HG03469 (cell line): ENCODE results near the gene SORBS2.

Source experiments
- ATAC-seq: cut with Tn5 transposase; IDR thresholded peaks from one replicate; pipeline ENCODE4 v1.9.1; 2021; ENCODE audit warnings: mild to moderate bottlenecking, moderate library complexity, moderate number of reproducible peaks; ENCODE audit not compliant: unreplicated experiment

The SORBS2 gene

DNA sequence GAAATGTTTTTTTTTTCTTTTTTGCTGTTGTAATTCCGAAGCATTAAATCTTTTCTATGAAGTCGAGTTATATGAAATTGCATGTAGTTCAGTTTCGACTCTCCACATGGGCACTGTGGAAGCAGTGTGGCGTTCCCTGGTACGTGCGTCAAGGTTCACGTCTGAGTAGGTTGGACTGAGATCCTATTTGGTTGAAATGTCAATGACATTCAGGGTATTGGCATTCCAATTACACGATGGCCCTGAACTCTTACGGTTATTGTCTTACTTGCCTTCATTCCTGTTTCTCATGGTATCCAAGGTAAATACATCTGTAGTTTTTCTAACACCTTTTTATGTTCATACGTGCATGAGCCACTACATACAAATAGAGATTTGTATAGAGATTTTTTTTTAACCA lies 128.8 kb downstream of the SORBS2 start:
- no peak for ATAC-seq

GRCh38 chr4:185682236-185682635 lies 129.8 kb downstream of the SORBS2 start:
- no peak for ATAC-seq

DNA sequence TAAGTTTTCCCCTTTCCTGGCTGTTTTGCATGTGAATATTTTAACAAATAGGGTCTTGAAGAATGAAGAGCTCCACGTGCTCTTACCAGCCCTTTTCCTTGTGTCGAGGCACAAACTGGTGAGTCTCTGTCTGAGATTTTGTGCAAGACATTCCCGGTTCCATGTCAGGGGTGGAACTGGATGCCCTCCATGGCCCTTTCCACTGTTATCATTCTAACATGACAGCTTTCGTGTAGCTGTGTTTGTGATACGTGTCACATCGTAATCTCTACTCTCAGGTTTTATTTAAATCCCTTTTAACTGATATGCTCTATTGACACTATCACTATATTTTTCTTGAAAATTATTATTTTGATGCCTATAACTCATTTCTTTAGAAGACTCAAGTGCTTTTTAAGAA lies 130.4 kb downstream of the SORBS2 start:
- ATAC-seq: no peak

DNA sequence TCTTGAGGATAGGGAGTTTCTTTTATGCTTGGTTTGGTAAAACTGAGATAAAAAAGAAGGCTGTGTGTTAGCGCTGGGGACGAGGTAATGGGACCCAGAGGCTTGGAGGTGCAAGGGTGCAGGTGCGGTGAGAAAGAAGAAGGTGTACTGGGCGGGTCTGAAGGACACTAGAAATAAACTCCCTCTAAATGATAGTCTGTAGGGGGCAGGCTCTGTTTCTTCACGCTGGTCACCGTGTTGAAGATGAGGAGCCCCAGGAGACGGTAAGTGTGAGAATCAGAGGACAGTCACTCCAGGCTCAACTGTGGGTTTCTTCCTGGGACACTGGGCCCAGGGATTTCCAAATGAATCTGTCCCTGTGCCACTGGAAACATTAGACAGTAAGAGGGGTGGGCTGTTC lies 131.4 kb downstream of the SORBS2 start:
- no peak for ATAC-seq

GRCh38 chr4:185679523-185679922 lies 132.5 kb downstream of the SORBS2 start:
- ATAC-seq: no peak

DNA sequence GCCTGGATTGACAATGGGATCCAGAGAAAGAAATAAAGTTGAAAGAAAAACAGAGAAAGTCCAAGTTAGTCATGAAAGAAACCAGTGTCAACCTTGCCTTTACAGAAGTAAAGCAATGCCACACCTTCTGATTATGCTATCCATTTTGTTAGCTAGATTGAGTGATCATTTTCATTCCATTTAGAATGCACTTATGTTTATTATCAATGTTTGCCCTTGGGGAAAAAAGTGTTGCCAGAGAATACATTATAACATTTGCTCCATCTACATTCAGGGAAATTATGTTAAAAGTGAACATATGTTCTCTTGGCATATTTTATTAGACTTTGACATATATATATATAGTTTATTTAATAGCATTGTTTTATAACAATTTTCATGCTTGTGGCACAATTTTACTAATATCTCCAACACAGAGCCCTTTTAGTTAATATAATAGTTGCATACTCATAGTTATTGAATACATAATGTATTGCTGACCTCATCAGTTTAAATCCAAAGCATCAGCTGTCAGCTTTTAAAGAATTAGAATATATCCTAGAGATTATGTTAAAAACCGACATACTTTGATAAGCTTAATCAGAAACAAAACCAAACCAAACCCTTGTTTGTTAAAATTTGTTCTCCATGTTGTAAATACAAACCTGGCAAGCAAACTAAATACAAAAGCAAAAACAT lies 134.2 kb downstream of the SORBS2 start:
- no peak for ATAC-seq

- ATAC-seq: no peak
Observed at GRCh38 chr4:185672618-185673017, 139.4 kb downstream of the SORBS2 start.

DNA sequence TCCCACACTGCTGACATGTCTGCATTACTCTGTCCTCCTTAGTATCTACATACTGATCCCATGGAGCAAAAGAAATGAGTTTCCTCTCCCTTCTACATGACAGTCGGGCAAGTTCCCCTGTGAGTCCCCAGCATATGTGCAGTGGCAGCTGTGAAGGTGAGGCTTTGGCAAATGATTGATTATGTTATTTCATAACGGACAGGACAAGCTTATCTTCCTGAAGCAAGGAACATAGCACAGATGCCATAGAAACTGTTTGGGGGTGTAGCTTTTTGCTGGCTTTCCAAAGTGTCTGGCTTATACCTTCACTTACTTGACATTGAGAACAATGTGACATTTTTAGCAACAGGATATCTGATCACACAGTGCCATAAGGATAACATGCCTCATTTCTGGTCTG lies 139.8 kb downstream of the SORBS2 start:
- no peak for ATAC-seq

DNA sequence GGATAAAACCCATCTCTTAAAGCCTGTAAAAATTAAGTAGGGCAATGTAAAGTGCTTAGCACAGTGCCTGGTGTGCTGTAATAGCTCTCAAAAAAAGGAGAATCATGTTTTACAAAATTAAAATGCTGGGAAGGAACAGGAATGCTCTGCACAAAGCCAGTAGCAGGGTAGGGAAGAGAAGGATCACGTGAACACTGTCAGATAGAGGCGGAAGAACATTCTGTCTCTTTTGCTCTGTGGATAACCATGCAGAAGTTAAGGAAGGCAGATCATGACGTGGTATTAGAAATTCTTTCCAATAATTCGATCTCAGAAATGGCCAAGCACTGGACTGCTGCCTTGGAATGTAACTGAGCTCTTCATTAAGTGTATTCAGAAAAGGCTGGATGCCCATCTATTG lies 140.5 kb downstream of the SORBS2 start:
- ATAC-seq: no peak

DNA sequence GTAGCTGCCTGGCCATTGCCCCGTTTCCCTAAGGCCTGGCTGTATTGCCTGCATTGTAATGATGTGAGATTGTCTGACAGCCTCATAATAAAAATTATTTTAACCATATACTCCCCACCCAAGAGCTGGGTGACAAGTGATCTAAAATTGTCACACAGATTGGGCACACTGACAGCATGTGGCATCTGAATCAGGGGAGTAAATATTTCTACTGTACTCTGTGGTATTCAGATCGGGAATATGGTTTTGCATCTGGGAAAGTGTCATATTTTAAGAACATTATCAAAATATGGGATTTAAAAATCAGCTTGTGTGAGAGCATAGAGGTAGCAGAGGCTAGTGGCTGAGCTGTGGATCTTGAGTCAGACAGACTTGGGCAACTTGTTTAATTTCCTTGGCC lies 140.9 kb downstream of the SORBS2 start:
- ATAC-seq: no peak

GRCh38 chr4:185669288-185669687 lies 142.7 kb downstream of the SORBS2 start:
- ATAC-seq: no peak

DNA sequence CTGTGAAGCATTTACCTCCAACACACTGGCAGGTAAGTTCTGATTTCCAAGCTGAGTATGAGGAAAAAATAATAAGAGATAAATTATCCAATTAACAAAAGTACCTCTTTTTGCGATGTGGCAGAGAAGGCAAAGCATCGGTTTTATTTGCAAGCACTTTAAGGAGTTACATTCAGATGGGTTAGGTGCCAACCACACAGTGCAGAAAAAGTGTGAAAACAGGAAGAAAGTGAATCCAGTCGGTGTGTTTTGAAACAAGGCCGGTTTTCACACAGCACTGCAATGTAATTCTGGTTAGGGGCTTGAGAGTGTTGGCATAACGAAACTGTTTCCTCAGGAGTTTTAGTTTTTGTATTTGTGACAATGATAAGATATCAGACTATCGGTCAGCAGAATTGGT lies 145.8 kb downstream of the SORBS2 start:
- ATAC-seq: no peak

- ATAC-seq: no peak
Observed at GRCh38 chr4:185665655-185666054, 146.3 kb downstream of the SORBS2 start.

DNA sequence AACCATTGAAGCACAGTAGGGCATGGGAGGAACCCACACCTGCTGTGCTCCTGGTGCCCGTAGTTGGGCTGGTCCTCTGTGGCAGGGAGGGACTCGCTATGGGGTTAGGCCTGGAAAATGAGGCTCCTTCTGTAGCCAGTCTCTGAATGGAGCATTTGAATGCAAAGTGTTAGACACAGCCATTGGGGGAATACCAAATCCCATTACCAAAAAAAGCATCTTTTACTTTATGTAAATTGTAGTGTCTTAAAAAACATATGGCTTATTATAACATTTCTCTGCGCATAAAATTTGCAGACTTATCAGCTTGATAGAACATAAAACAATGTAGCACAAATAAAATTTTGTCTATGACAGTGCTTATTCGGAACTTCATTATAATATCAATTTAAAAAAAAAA lies 147.5 kb downstream of the SORBS2 start:
- ATAC-seq: no peak

DNA sequence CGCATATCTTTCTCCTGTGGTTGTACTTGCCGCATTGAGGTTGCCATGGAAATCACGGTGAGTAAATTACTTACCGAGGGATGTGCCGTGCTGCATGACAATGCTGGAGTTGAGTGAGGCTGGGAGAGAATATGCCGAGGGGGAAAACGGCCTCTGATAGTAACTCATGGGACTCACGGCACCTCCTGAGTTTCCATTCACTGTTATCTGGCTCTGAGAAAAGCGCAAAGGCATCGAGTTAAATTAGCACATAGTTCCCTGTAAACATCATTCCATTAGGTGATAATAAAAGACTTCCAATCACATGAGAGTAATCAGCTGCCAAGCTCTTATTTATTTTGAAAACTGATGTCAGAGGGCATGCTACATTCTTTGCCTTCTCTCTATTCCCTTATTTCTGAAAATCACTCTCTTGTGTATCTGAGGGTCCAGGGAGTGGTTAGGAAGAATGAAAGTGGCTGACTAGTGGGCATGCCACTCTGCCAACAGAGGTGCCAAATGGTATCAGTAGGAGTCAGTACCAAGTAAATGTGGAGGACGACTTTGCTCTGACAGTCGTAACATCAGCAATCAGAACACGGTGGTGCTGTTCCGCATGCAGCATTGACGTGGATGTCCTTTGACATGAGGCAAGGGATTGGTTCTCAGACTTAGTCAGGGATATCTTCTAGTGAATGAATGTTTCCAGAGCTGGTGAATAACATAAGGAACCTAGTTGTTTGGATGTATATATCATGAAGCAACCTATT lies 149.8 kb downstream of the SORBS2 start:
- no peak for ATAC-seq

- no peak for ATAC-seq
Observed at GRCh38 chr4:185660340-185660739, 151.7 kb downstream of the SORBS2 start.

DNA sequence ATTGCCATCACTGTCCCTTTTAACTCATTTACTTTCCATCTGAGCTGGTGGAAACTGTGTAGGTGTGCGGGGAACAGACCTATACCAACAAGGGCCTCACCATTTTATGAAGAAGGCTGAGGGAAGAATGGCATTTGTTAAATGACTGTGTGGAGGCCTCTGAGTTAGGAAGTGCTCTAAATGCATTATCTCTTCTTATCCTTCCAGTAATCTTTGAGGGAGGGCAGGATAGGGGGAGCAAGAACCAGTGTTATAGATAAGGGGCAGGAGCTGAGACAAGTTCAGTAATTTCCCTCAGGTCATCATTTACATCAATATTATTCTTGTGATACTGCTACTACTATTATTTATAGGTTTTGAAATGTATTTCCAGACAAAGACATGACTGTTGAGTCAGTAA lies 154.3 kb downstream of the SORBS2 start:
- ATAC-seq: no peak

DNA sequence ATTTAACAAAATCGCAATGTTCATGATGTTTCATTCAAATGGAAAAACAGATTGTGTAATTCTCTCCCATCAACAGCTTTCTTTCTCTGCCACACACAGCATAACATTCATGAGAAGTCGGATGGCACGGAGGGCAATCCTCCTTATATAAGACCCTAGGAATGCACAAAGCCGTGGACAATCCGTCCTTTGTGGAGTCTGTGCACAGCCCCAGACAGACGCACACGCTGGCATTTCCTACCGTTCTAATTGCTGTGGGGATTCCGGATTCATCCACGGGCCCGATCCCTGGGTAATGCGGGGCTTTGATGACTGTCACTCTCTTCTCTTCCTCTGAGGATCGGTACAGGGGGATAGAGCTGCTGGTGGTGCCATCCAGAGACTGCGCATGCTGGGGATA lies 154.8 kb downstream of the SORBS2 start:
- ATAC-seq: no peak

- no peak for ATAC-seq
Observed at GRCh38 chr4:185656467-185656931, 155.5 kb downstream of the SORBS2 start.

DNA sequence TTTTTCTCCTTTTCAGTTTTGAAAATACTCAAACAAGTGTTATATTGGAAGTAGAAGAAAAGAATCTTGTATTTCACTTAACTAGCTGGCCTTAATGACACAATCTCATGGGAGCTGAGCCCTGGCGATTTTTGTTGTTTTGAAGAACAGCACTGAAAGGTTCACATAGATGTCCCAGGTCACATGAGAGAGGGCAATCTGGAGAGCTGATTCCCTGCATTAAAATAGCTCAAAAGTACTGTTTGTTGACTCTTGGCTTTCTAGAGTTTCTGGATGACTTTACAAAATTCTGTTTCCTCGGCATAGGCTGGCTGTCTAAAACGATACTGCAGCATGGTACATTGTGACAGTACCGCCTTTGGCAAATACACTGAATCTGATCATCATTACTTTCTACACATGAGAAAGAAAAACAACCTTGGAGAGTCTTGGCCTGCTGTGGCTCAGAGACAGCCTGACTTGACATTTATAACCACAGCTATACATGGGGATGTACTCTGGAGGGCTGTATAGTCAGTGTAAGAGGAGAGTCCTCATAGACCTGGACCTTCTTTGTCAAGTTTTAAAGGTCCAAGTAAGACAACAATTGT lies 156.9 kb downstream of the SORBS2 start:
- no peak for ATAC-seq

GRCh38 chr4:185654311-185654710 lies 157.7 kb downstream of the SORBS2 start:
- ATAC-seq: no peak

GRCh38 chr4:185651851-185652250 lies 160.1 kb downstream of the SORBS2 start:
- no peak for ATAC-seq
